IPS-20b (cell line): ENCODE data around the gene MTUS2.

ENCODE experiments used
- H3K27ac ChIP-seq: one replicate; pipeline ENCODE4 v1.5.1; 2013; ENCODE audit warnings: low read length
- H3K27me3 ChIP-seq: 2 replicates; pipeline ENCODE4 v1.6.1; 2013; ENCODE audit warnings: mild to moderate bottlenecking, low read length, inconsistent platforms; ENCODE audit not compliant: insufficient read depth
- H3K36me3 ChIP-seq: 2 replicates; pipeline ENCODE4 v1.6.1; 2013; ENCODE audit warnings: low read depth, mild to moderate bottlenecking, inconsistent platforms, low read length, moderate library complexity; ENCODE audit not compliant: insufficient read depth
- H3K4me1 ChIP-seq: 2 replicates; pipeline ENCODE4 v1.6.1; 2013; ENCODE audit warnings: mild to moderate bottlenecking, control low read depth, inconsistent platforms, low read length, moderate library complexity; ENCODE audit not compliant: insufficient read depth
- H3K4me3 ChIP-seq: 2 replicates; pipeline ENCODE4 v1.5.1; 2013; ENCODE audit warnings: mild to moderate bottlenecking, low read length, inconsistent platforms
- H3K9ac ChIP-seq: 2 replicates; pipeline ENCODE4 v1.6.1; 2013; ENCODE audit warnings: low read depth, mild to moderate bottlenecking, inconsistent platforms, low read length, moderate library complexity
- H3K9me3 ChIP-seq: 2 replicates; pipeline ENCODE4 v1.6.1; 2013; ENCODE audit warnings: mild to moderate bottlenecking, low read depth, low read length, inconsistent platforms; ENCODE audit not compliant: insufficient read depth

The MTUS2 gene

GRCh38 chr13:29453617-29454011 is 633.5 kb downstream of the MTUS2 start:
- Histone ChIP-seq H3K27me3 (no peaks in the 10 kb centered on the region), H3K27ac (no peak overlapping the region), H3K9ac (no peak overlapping the region), H3K9me3 (no peaks in the 10 kb centered on the region), H3K4me1 (no peaks in the 10 kb centered on the region; the same call in 1 of the 2 replicates), H3K4me3 (no peak overlapping the region), H3K36me3 (no peaks in the 10 kb centered on the region)

- H3K27ac ChIP-seq, result no peak overlapping the region
- no peak overlapping the region for H3K4me3 ChIP-seq
- H3K9me3 ChIP-seq, result no peaks in the 10 kb centered on the region
- no peaks in the 10 kb centered on the region; the same call in 1 of the 2 replicates for H3K4me1 ChIP-seq
- H3K9ac ChIP-seq, result no peak overlapping the region
- no peaks in the 10 kb centered on the region for H3K27me3 ChIP-seq
- no peaks in the 10 kb centered on the region for H3K36me3 ChIP-seq
Observed at GRCh38 chr13:29454931-29455481, 634.9 kb downstream of the MTUS2 start.

- Histone ChIP-seq H3K9me3 (no peaks in the 10 kb centered on the region), H3K9ac (no peak overlapping the region), H3K4me3 (no peak overlapping the region), H3K27ac (no peak overlapping the region), H3K27me3 (no peaks in the 10 kb centered on the region), H3K36me3 (no peaks in the 10 kb centered on the region), H3K4me1 (no peaks in the 10 kb centered on the region; the same call in 1 of the 2 replicates)
Observed at GRCh38 chr13:29456419-29456818, 636.3 kb downstream of the MTUS2 start.

- no peak overlapping the region for H3K9ac ChIP-seq
Observed at GRCh38 chr13:29457299-29457698, 637.2 kb downstream of the MTUS2 start.

GRCh38 chr13:29458419-29458818 is 638.3 kb downstream of the MTUS2 start:
- Histone ChIP-seq H3K9me3 (no peaks in the 10 kb centered on the region), H3K4me3 (no peak overlapping the region), H3K27me3 (no peaks in the 10 kb centered on the region), H3K36me3 (no peaks in the 10 kb centered on the region), H3K9ac (no peak overlapping the region), H3K27ac (no peak overlapping the region), H3K4me1 (no peaks in the 10 kb centered on the region; the same call in 1 of the 2 replicates)

More at GRCh38 chr13:29457299-29457698, 637.2 kb downstream of the MTUS2 start:
- no peaks in the 10 kb centered on the region for H3K36me3 ChIP-seq
- no peaks in the 10 kb centered on the region for H3K9me3 ChIP-seq
- H3K4me3 ChIP-seq, result no peak overlapping the region
- H3K27ac ChIP-seq, result no peak overlapping the region
- no peaks in the 10 kb centered on the region for H3K27me3 ChIP-seq
- no peaks in the 10 kb centered on the region; the same call in 1 of the 2 replicates for H3K4me1 ChIP-seq

- H3K9me3 ChIP-seq, result no peaks in the 10 kb centered on the region
- H3K4me1 ChIP-seq, result no peaks in the 10 kb centered on the region
- no peak overlapping the region for H3K9ac ChIP-seq
- no peak overlapping the region for H3K27ac ChIP-seq
- H3K27me3 ChIP-seq, result no peaks in the 10 kb centered on the region
- no peak overlapping the region for H3K4me3 ChIP-seq
- no peaks in the 10 kb centered on the region for H3K36me3 ChIP-seq
Observed at GRCh38 chr13:29459813-29460355, 639.7 kb downstream of the MTUS2 start.

GRCh38 chr13:29464105-29464679 is 644.1 kb downstream of the MTUS2 start:
- Histone ChIP-seq H3K9ac (no peak overlapping the region), H3K4me3 (no peak overlapping the region), H3K27me3 (no peaks in the 10 kb centered on the region), H3K4me1 (no peaks in the 10 kb centered on the region), H3K36me3 (no peaks in the 10 kb centered on the region), H3K9me3 (no peaks in the 10 kb centered on the region), H3K27ac (no peak overlapping the region)

- no peak overlapping the region for H3K9ac ChIP-seq
- no peaks in the 10 kb centered on the region for H3K27me3 ChIP-seq
- H3K9me3 ChIP-seq, result no peaks in the 10 kb centered on the region
- no peaks in the 10 kb centered on the region for H3K36me3 ChIP-seq
- no peaks in the 10 kb centered on the region for H3K4me1 ChIP-seq
- no peak overlapping the region for H3K27ac ChIP-seq
- H3K4me3 ChIP-seq, result no peak overlapping the region
Observed at GRCh38 chr13:29465741-29466293, 645.7 kb downstream of the MTUS2 start.

GRCh38 chr13:29471551-29471950 is 651.4 kb downstream of the MTUS2 start:
- Histone ChIP-seq H3K4me3 (no peak overlapping the region), H3K4me1 (no peaks in the 10 kb centered on the region), H3K9ac (no peak overlapping the region), H3K27me3 (no peaks in the 10 kb centered on the region), H3K9me3 (no peaks in the 10 kb centered on the region), H3K27ac (no peak overlapping the region), H3K36me3 (no peaks in the 10 kb centered on the region)

- Histone ChIP-seq H3K36me3 (no peaks in the 10 kb centered on the region), H3K27ac (no peak overlapping the region), H3K9me3 (no peaks in the 10 kb centered on the region), H3K4me3 (no peak overlapping the region), H3K9ac (no peak overlapping the region), H3K27me3 (no peaks in the 10 kb centered on the region), H3K4me1 (no peaks in the 10 kb centered on the region)
Observed at GRCh38 chr13:29472332-29472961, 652.3 kb downstream of the MTUS2 start.

- H3K4me3 ChIP-seq, result no peak overlapping the region
- no peaks in the 10 kb centered on the region for H3K27me3 ChIP-seq
- H3K4me1 ChIP-seq, result no peaks in the 10 kb centered on the region
- H3K27ac ChIP-seq, result no peak overlapping the region
- H3K9me3 ChIP-seq, result no peaks in the 10 kb centered on the region
- H3K36me3 ChIP-seq, result no peaks in the 10 kb centered on the region
- no peak overlapping the region for H3K9ac ChIP-seq
Observed at GRCh38 chr13:29473166-29473565, 653.0 kb downstream of the MTUS2 start.

- Histone ChIP-seq H3K27me3 (no peaks in the 10 kb centered on the region), H3K9ac (no peak overlapping the region), H3K4me1 (no peaks in the 10 kb centered on the region), H3K4me3 (no peak overlapping the region), H3K9me3 (no peaks in the 10 kb centered on the region), H3K36me3 (no peaks in the 10 kb centered on the region), H3K27ac (no peak overlapping the region)
Observed at GRCh38 chr13:29474991-29475390, 654.9 kb downstream of the MTUS2 start.
